ENCODE data around the gene FEM1B.
A peak's percentile ranks its signal among the peaks of the same experiment; 100 is the strongest.

The FEM1B gene

DNA sequence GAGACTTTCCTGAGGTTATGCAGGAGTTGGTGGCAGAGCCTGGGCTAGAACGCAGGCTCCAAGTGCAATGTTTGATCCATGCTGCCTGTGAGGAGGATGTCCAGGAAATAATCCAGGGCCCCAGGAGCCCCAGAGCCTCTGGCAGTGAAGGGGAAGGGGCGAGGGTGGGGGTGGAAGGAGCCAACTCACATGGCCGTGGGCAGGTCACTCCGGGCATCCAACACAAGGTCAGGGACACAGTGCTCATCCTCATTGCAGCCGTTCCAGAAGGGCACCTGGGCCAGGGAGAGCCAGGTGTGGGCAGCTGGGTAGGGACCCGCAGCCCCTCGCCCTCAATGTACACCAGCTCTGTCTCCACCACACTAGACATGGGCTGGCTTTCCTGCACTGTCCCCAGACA is 43.7 kb downstream of the FEM1B start:
- H3K27me3 ChIP-seq (replicated peaks; ENCODE audit: control insufficient read depth, insufficient read depth, low read length) = peaks cover 9% of the 10 kb centered on the region
- H3K4me3 ChIP-seq (ENCODE audit: low read length) = no peak overlapping the region
- no peaks in the 10 kb centered on the region for H3K36me3 ChIP-seq (ENCODE audit: control insufficient read depth, insufficient read depth, low read length, severe bottlenecking)
- no peak for DNase-seq (ENCODE audit: low read depth)
- H3K9me3 ChIP-seq (ENCODE audit: control insufficient read depth, low read length) = no peaks in the 10 kb centered on the region
- no peaks in the 10 kb centered on the region for H3K4me1 ChIP-seq (ENCODE audit: control insufficient read depth, insufficient read depth, low read length)
- no peak overlapping the region for H3K9ac ChIP-seq (ENCODE audit: low read length)

- DNase-seq (ENCODE audit: low read depth) = no peak
- H3K27me3 ChIP-seq (replicated peaks; ENCODE audit: control insufficient read depth, insufficient read depth, low read length) = peaks cover 10% of the 10 kb centered on the region
Observed at GRCh38 chr15:68322796-68323195, 45.3 kb downstream of the FEM1B start.

GRCh38 chr15:68325726-68326125 is 48.2 kb downstream of the FEM1B start:
- Histone ChIP-seq H3K27me3 (replicated peaks; ENCODE audit: control insufficient read depth, insufficient read depth, low read length) (peaks cover 9% of the 10 kb centered on the region), H3K36me3 (ENCODE audit: control insufficient read depth, insufficient read depth, low read length, severe bottlenecking) (no peaks in the 10 kb centered on the region), H3K9ac (ENCODE audit: low read length) (no peak overlapping the region), H3K4me3 (ENCODE audit: low read length) (no peak overlapping the region), H3K9me3 (ENCODE audit: control insufficient read depth, low read length) (no peaks in the 10 kb centered on the region), H3K4me1 (ENCODE audit: control insufficient read depth, insufficient read depth, low read length) (no peaks in the 10 kb centered on the region)
- DNase-seq (ENCODE audit: low read depth) = no peak

More at GRCh38 chr15:68322796-68323195, 45.3 kb downstream of the FEM1B start:
- no peak overlapping the region for H3K9ac ChIP-seq (ENCODE audit: low read length)
- no peaks in the 10 kb centered on the region for H3K9me3 ChIP-seq (ENCODE audit: control insufficient read depth, low read length)
- H3K4me1 ChIP-seq (ENCODE audit: control insufficient read depth, insufficient read depth, low read length) = no peaks in the 10 kb centered on the region
- H3K4me3 ChIP-seq (ENCODE audit: low read length) = no peak overlapping the region
- no peaks in the 10 kb centered on the region for H3K36me3 ChIP-seq (ENCODE audit: control insufficient read depth, insufficient read depth, low read length, severe bottlenecking)

DNA sequence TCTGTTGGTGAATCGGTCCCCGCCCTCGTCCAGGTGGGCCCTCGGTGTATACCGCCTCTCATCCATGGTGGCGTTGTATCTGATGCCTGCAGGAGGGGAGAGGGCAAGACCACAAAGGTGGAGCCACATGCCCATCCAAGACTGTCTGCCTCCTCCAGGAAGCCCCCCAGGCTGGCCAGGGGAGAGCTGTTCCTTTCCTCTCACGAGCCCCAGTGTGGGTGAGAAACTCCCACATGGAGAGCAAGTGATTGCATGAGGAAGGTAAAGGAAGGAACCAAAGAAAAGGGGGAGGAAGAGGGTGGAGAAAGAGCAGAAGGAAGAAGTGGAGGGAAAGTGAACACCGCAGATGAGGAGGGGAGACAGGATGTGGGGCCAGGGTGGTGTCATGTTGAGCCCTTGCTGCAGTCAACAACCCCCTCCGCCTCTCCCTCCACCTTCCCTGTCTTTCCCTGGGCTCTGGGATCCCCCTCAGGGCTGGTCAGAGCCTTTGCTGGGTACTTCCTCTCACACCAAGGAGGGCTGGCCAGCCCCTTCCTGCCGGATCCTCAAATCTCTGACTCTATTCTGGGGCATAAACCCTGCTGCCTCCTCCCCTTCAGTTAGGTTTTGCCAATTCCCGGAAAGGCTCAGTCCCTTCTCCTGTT is 49.3 kb downstream of the FEM1B start:
- H3K27me3 ChIP-seq (replicated peaks; ENCODE audit: control insufficient read depth, insufficient read depth, low read length) = peaks cover 9% of the 10 kb centered on the region
- no peaks in the 10 kb centered on the region for H3K9me3 ChIP-seq (ENCODE audit: control insufficient read depth, low read length)
- no peak overlapping the region for H3K9ac ChIP-seq (ENCODE audit: low read length)
- no peaks in the 10 kb centered on the region for H3K4me1 ChIP-seq (ENCODE audit: control insufficient read depth, insufficient read depth, low read length)
- no peak overlapping the region for H3K4me3 ChIP-seq (ENCODE audit: low read length)
- DNase-seq (ENCODE audit: low read depth) = no peak
- no peaks in the 10 kb centered on the region for H3K36me3 ChIP-seq (ENCODE audit: control insufficient read depth, insufficient read depth, low read length, severe bottlenecking)

DNA sequence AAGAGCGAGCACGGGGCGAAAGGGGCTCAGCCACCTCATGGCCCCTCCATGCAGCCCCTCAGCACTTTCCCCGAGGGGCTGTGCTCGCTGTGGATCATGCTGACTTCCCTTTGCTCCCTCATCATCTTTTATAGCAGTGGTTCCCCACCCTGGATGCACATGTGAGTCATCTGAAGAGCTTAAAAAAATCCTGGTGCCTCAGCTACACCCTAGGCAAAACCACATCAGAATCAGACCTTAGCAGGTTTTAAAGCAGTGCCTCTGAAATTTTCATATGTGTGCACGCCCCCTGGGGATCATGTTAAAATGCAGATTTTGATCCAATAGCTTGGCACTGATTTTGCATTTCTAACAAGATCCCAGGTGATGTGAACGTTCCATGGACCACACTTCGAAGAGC is 50.9 kb downstream of the FEM1B start:
- H3K36me3 ChIP-seq (ENCODE audit: control insufficient read depth, insufficient read depth, low read length, severe bottlenecking) = no peaks in the 10 kb centered on the region

DNA sequence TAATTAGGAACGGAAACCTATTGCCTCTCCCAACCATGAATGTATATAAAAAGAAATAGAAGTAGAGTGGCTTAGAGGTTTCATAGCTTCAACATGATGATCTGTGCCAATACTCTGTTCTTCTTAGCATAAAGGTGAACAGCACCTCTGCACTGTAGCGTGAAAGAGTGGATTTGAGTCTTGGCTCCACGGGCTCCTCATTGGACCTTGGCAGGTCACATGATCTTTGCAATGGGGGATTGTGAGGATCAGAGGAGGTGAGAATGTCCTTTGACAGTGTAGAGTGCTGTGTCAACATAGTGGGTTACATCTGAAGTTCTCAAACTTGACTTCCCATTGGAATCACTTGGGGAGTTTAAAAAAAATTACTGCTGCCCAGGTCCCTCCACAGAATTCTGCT is 51.4 kb downstream of the FEM1B start:
- DNase-seq (ENCODE audit: low read depth) = no peak
- H3K9me3 ChIP-seq (ENCODE audit: control insufficient read depth, low read length) = no peaks in the 10 kb centered on the region
- H3K9ac ChIP-seq (ENCODE audit: low read length) = no peak overlapping the region
- no peaks in the 10 kb centered on the region for H3K4me1 ChIP-seq (ENCODE audit: control insufficient read depth, insufficient read depth, low read length)
- no peak overlapping the region for H3K4me3 ChIP-seq (ENCODE audit: low read length)
- no peaks in the 10 kb centered on the region for H3K36me3 ChIP-seq (ENCODE audit: control insufficient read depth, insufficient read depth, low read length, severe bottlenecking)
- H3K27me3 ChIP-seq (replicated peaks; ENCODE audit: control insufficient read depth, insufficient read depth, low read length) = peaks cover 4% of the 10 kb centered on the region

More for the DNA sequence above, 50.9 kb downstream of the FEM1B start:
- no peak for DNase-seq (ENCODE audit: low read depth)
- Histone ChIP-seq H3K9me3 (ENCODE audit: control insufficient read depth, low read length) (no peaks in the 10 kb centered on the region), H3K4me1 (ENCODE audit: control insufficient read depth, insufficient read depth, low read length) (no peaks in the 10 kb centered on the region), H3K4me3 (ENCODE audit: low read length) (no peak overlapping the region), H3K27me3 (replicated peaks; ENCODE audit: control insufficient read depth, insufficient read depth, low read length) (peaks cover 4% of the 10 kb centered on the region), H3K9ac (ENCODE audit: low read length) (no peak overlapping the region)

DNA sequence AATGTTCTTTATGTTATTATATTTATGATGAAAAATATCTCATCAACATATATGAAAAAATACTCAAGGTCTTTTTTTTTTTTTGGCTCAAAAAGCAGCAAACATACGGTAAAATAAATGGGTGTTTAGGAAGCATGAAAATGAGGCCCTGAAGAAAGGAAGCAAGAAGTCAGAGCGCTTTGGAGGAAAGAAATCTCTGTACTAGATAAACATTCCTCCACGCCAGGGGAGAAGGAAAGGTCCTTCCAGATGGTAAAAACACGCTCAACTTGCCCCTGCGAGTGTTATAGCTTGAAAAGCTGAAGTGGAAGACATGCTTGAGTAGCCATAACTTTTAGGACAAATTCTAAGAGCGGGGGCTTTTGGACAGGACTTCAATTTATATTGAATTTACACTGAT is 52.9 kb downstream of the FEM1B start:
- Histone ChIP-seq H3K4me1 (ENCODE audit: control insufficient read depth, insufficient read depth, low read length) (peaks cover 13% of the 10 kb centered on the region), H3K27me3 (replicated peaks; ENCODE audit: control insufficient read depth, insufficient read depth, low read length) (peaks cover 4% of the 10 kb centered on the region), H3K36me3 (ENCODE audit: control insufficient read depth, insufficient read depth, low read length, severe bottlenecking) (no peaks in the 10 kb centered on the region), H3K4me3 (ENCODE audit: low read length) (no peak overlapping the region), H3K9ac (ENCODE audit: low read length) (no peak overlapping the region), H3K9me3 (ENCODE audit: control insufficient read depth, low read length) (no peaks in the 10 kb centered on the region)
- no peak for DNase-seq (ENCODE audit: low read depth)

DNA sequence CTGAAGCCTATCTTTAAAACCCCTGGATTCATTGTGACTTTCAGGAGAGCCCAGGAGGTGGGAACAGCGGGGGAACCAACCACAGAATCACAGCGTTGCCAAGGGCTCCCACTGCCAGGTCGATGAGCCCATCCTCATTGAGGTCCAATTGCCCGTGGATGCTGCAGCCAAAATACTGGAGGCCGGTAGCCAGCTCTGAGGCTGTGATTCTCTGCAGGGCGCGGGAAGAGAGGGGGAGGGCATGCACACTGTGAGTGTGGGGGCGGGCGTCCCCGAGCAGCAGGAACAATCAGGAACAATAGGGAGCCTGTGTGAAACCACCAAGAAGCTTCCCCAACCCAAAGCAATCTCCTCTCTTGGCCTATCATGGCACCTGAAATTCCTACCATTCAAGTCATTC is 53.4 kb downstream of the FEM1B start:
- no peaks in the 10 kb centered on the region for H3K36me3 ChIP-seq (ENCODE audit: control insufficient read depth, insufficient read depth, low read length, severe bottlenecking)
- peaks cover 14% of the 10 kb centered on the region for H3K4me1 ChIP-seq (ENCODE audit: control insufficient read depth, insufficient read depth, low read length)
- peaks cover 4% of the 10 kb centered on the region for H3K27me3 ChIP-seq (replicated peaks; ENCODE audit: control insufficient read depth, insufficient read depth, low read length)
- H3K4me3 ChIP-seq (ENCODE audit: low read length) = no peak overlapping the region
- H3K9ac ChIP-seq (ENCODE audit: low read length) = no peak overlapping the region
- H3K9me3 ChIP-seq (ENCODE audit: control insufficient read depth, low read length) = no peaks in the 10 kb centered on the region
- DNase-seq (ENCODE audit: low read depth) = no peak

DNA sequence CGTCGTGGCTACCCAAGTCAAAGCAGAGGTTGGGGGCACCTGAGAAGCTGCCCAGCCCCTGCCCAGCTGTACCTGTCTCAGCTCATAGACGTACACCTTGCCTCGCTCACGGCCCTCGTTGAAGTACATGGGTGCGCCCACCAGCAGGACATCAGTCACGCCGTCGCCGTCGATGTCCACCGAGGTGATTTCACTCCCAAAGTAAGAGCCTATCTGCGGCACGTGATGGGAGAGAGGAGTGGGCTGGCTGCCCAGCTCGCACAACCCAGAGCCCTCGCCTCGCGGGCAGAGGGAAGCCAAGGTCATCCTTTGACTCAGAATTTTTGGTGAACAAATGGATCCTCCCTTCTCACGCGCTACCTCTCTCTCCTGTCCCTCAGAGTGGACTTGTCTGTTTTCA is 54.7 kb downstream of the FEM1B start:
- H3K9me3 ChIP-seq (ENCODE audit: control insufficient read depth, low read length) = no peaks in the 10 kb centered on the region
- no peak overlapping the region for H3K4me3 ChIP-seq (ENCODE audit: low read length)
- no peak for DNase-seq (ENCODE audit: low read depth)
- no peak overlapping the region for H3K9ac ChIP-seq (ENCODE audit: low read length)
- H3K36me3 ChIP-seq (ENCODE audit: control insufficient read depth, insufficient read depth, low read length, severe bottlenecking) = no peaks in the 10 kb centered on the region
- peaks cover 14% of the 10 kb centered on the region for H3K4me1 ChIP-seq (ENCODE audit: control insufficient read depth, insufficient read depth, low read length)
- H3K27me3 ChIP-seq (replicated peaks; ENCODE audit: control insufficient read depth, insufficient read depth, low read length) = peaks cover 1% of the 10 kb centered on the region

DNA sequence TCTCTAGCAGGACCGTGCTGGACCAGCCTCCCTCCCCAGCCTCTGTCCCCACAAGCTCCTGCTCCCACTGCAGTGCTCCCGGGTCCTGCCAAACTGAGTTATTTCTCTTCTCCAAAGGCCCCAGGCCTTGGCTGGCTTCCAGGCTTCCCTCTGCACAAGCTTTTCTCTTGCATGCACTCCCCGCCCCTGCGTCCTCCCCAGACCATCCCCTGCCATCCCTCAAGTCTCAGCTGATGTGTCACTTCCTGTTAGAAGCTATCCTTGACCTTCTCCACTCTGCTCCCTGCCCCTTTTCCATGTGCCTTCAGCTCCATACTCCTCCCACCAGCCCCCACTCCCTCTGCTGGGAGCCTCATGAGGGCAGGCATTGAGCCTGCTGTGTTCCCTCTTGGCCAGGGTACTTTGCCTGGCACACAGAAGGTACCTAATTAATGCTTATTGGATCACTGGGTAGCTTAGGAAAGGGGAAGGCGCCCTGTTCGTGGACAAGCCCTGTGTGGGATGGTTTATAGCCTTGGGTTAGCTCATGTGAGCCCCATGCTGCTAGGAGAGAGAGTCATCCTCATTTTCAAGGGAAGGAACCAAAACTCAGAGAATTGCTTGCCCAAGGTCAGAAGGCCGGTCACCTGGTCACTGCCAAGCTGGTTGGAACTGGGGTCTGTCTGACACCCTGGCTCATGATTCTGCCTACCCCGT is 56.4 kb downstream of the FEM1B start:
- H3K4me1 ChIP-seq (ENCODE audit: control insufficient read depth, insufficient read depth, low read length) = peaks cover 14% of the 10 kb centered on the region
- H3K4me3 ChIP-seq (ENCODE audit: low read length) = no peak overlapping the region
- no peaks in the 10 kb centered on the region for H3K9me3 ChIP-seq (ENCODE audit: control insufficient read depth, low read length)
- DNase-seq (ENCODE audit: low read depth) = peak; percentile 30
- no peak overlapping the region for H3K9ac ChIP-seq (ENCODE audit: low read length)
- H3K27me3 ChIP-seq (replicated peaks; ENCODE audit: control insufficient read depth, insufficient read depth, low read length) = no peaks in the 10 kb centered on the region
- no peaks in the 10 kb centered on the region for H3K36me3 ChIP-seq (ENCODE audit: control insufficient read depth, insufficient read depth, low read length, severe bottlenecking)

GRCh38 chr15:68334661-68335124 is 57.1 kb downstream of the FEM1B start:
- no peak overlapping the region for H3K9ac ChIP-seq (ENCODE audit: low read length)
- no peaks in the 10 kb centered on the region for H3K36me3 ChIP-seq (ENCODE audit: control insufficient read depth, insufficient read depth, low read length, severe bottlenecking)
- H3K27me3 ChIP-seq (replicated peaks; ENCODE audit: control insufficient read depth, insufficient read depth, low read length) = no peaks in the 10 kb centered on the region
- H3K4me3 ChIP-seq (ENCODE audit: low read length) = no peak overlapping the region
- peaks cover 14% of the 10 kb centered on the region for H3K4me1 ChIP-seq (ENCODE audit: control insufficient read depth, insufficient read depth, low read length)
- DNase-seq (ENCODE audit: low read depth) = peak; percentile 65
- no peaks in the 10 kb centered on the region for H3K9me3 ChIP-seq (ENCODE audit: control insufficient read depth, low read length)
